SK-N-SH (cell line): ENCODE results near the gene PAAF1.

ENCODE experiments used
- CHD2 ChIP-seq: fragments of 150-350 bp; IDR thresholded peaks from 2 replicates; pipeline ENCODE4 v1.6.1; 2018; ENCODE audit warnings: low read length; ENCODE audit not compliant: partially characterized antibody
- CTCF ChIP-seq: fragments of 200-600 bp; sonication (generic); IDR thresholded peaks from 2 replicates; pipeline ENCODE4 v1.6.1; 2017; ENCODE audit warnings: antibody characterized with exemption, mild to moderate bottlenecking, moderate library complexity
- ELF1 ChIP-seq: IDR thresholded peaks from 2 replicates; pipeline ENCODE4 v1.4.0; 2012
- EP300 ChIP-seq, 2 experiments: IDR thresholded peaks; 2 replicates each; pipeline versions ENCODE4 v1.4.0 to v1.6.1; 2012; ENCODE audit warnings: borderline replicate concordance in 1 of 2, low read depth in 1 of 2, low read length in 1 of 2
- FOSL2 ChIP-seq: IDR thresholded peaks from 2 replicates; pipeline ENCODE4 v1.4.0; 2012; ENCODE audit warnings: low read depth, mild to moderate bottlenecking, moderate library complexity, borderline replicate concordance
- JUND ChIP-seq: IDR thresholded peaks from 2 replicates; pipeline ENCODE4 v1.4.0; 2012
- MXI1 ChIP-seq: IDR thresholded peaks from 2 replicates; pipeline ENCODE4 v1.6.1; 2012; ENCODE audit warnings: mild to moderate bottlenecking, low read depth, low read length, improper control_type of control experiment
- POLR2AphosphoS5 ChIP-seq: IDR thresholded peaks from 2 replicates; pipeline ENCODE4 v1.6.1; 2012; ENCODE audit warnings: low read depth, low read length
- RAD21 ChIP-seq: IDR thresholded peaks from 2 replicates; pipeline ENCODE4 v1.6.1; 2012; ENCODE audit warnings: mild to moderate bottlenecking, low read length
- RCOR1 ChIP-seq: fragments of 150-350 bp; IDR thresholded peaks from 2 replicates; pipeline ENCODE4 v1.6.1; 2017; ENCODE audit warnings: antibody characterized with exemption, low read length
- SMC3 ChIP-seq: IDR thresholded peaks from 2 replicates; pipeline ENCODE4 v1.6.1; 2012; ENCODE audit warnings: low read depth, low read length, improper control_type of control experiment
- TAF1 ChIP-seq: IDR thresholded peaks from 2 replicates; pipeline ENCODE4 v1.6.1; 2012; ENCODE audit warnings: low read depth, mild to moderate bottlenecking, low read length, moderate library complexity, borderline replicate concordance
- TEAD4 ChIP-seq: IDR thresholded peaks from 2 replicates; pipeline ENCODE4 v1.4.0; 2012; ENCODE audit warnings: mild to moderate bottlenecking, borderline replicate concordance; ENCODE audit not compliant: insufficient read depth
- TF ChIP-seq, protein P1 (sequence below): fragments of 150-350 bp; IDR thresholded peaks from 2 replicates; pipeline ENCODE4 v1.6.1; 2016; ENCODE audit warnings: mild to moderate bottlenecking, low read depth, low read length

DNA sequence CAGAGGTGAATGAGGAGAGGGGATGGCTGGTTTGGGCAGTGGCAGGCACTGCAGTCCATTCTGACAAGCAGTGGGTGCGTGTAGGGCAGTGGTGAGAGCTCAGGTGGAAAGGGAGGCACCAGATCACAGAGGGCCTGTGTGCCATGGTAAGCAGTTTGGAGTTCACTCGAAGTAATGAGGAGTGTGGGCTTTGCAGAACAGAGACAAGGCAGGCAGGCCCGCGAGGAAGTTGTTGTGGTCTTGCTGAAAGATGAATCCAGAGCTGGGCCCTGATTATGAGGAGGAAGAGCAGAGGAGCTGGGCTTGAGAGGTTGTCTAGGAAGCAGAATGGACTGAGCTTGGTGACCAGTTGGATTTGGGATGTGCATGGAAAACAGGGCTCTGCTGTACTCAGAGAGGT lies 72.4 kb downstream of the PAAF1 start:
- TF ChIP-seq MXI1 (no peak), CTCF (no peak), TAF1 (no peak), EP300 (IDR thresholded peaks at IDR 0.05; ENCODE audit: borderline replicate concordance in 1 of 2, low read depth in 1 of 2, low read length in 1 of 2) (no peak), POLR2AphosphoS5 (no peak), FOSL2 (no peak), SMC3 (no peak), RAD21 (no peak), JUND (no peak), CHD2 (no peak), ELF1 (no peak), TEAD4 (no peak), RCOR1 (no peak)
- TF ChIP-seq, protein P1, sequence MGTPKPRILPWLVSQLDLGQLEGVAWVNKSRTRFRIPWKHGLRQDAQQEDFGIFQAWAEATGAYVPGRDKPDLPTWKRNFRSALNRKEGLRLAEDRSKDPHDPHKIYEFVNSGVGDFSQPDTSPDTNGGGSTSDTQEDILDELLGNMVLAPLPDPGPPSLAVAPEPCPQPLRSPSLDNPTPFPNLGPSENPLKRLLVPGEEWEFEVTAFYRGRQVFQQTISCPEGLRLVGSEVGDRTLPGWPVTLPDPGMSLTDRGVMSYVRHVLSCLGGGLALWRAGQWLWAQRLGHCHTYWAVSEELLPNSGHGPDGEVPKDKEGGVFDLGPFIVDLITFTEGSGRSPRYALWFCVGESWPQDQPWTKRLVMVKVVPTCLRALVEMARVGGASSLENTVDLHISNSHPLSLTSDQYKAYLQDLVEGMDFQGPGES = no peak
